SH-SY5Y (cell line): ENCODE data around the gene HP1BP3.

Source experiments
- GATA2 ChIP-seq: IDR thresholded peaks from 2 replicates; pipeline ENCODE4 v1.6.1; 2011; ENCODE audit warnings: mild to moderate bottlenecking, low read depth, low read length
- GATA3 ChIP-seq: IDR thresholded peaks from 2 replicates; pipeline ENCODE4 v1.6.1; 2011; ENCODE audit warnings: low read depth, mild to moderate bottlenecking, low read length, moderate library complexity

The HP1BP3 gene

GRCh38 chr1:20787029-20787839 lies at the start of gene HP1BP3:
HP1BP3 (minus strand) TSS chr1:20787307; CDS start chr1:20780440, 6,867 bp downstream.
- TF ChIP-seq GATA2 = no peak
- TF ChIP-seq GATA3 = no peak

- no peak for TF ChIP-seq GATA2
- no peak for TF ChIP-seq GATA3
These were observed 49.1 kb upstream of the HP1BP3 start for GRCh38 chr1:20836230-20836629.

GRCh38 chr1:20834780-20835179 lies 47.7 kb upstream of the HP1BP3 start:
- TF ChIP-seq GATA3 (no peak), GATA2 (no peak)

- TF ChIP-seq GATA2 (no peak), GATA3 (no peak)
These were observed 47.1 kb upstream of the HP1BP3 start for GRCh38 chr1:20834192-20834591.

- no peak for TF ChIP-seq GATA2
- TF ChIP-seq GATA3 = no peak
These were observed 43.3 kb upstream of the HP1BP3 start for GRCh38 chr1:20830378-20830777.

GRCh38 chr1:20829946-20830345 lies 42.8 kb upstream of the HP1BP3 start:
- no peak for TF ChIP-seq GATA3
- no peak for TF ChIP-seq GATA2

GRCh38 chr1:20829531-20829930 lies 42.4 kb upstream of the HP1BP3 start:
- TF ChIP-seq GATA3 (no peak), GATA2 (no peak)

GRCh38 chr1:20823845-20824244 lies 36.7 kb upstream of the HP1BP3 start:
- no peak for TF ChIP-seq GATA2
- TF ChIP-seq GATA3 = no peak

GRCh38 chr1:20821466-20821865 lies 34.4 kb upstream of the HP1BP3 start:
- TF ChIP-seq GATA3 (no peak), GATA2 (no peak)

- TF ChIP-seq GATA2 (no peak), GATA3 (no peak)
These were observed 32.7 kb upstream of the HP1BP3 start for GRCh38 chr1:20819818-20820217.

GRCh38 chr1:20814534-20814871 lies 27.4 kb upstream of the HP1BP3 start:
- TF ChIP-seq GATA3 (no peak), GATA2 (no peak)

GRCh38 chr1:20811916-20812315 lies 24.8 kb upstream of the HP1BP3 start:
- TF ChIP-seq GATA2 (no peak), GATA3 (no peak)

- no peak for TF ChIP-seq GATA2
- TF ChIP-seq GATA3 = no peak
These were observed 6.1 kb upstream of the HP1BP3 start for GRCh38 chr1:20793236-20793635.

- TF ChIP-seq GATA2 (no peak), GATA3 (no peak)
These were observed 5.1 kb upstream of the HP1BP3 start for GRCh38 chr1:20792196-20792595.

GRCh38 chr1:20790785-20791184 lies 3.7 kb upstream of the HP1BP3 start:
- TF ChIP-seq GATA2 (no peak), GATA3 (no peak)

GRCh38 chr1:20787840-20788795 lies 1.0 kb upstream of the HP1BP3 start:
- TF ChIP-seq GATA2 = no peak
- TF ChIP-seq GATA3 = no peak
